ENCODE measurements around the gene SMIM41.

The SMIM41 gene

GRCh38 chr12:52151837-52152783 is 72.6 kb downstream of the SMIM41 start:
- H3K36me3 ChIP-seq (ENCODE audit: insufficient read depth, low read length), result no peaks in the 10 kb centered on the region
- no peak overlapping the region for H3K9ac ChIP-seq (ENCODE audit: low read depth, low read length, poor library complexity, severe bottlenecking)
- no peak overlapping the region for H2AFZ ChIP-seq (ENCODE audit: low read length)
- no peaks in the 10 kb centered on the region for H3K4me1 ChIP-seq (ENCODE audit: insufficient read depth, low read length, poor library complexity, severe bottlenecking)
- no peaks in the 10 kb centered on the region for H3K27me3 ChIP-seq (ENCODE audit: insufficient read depth, low read length, poor library complexity, severe bottlenecking)
- H4K20me1 ChIP-seq (ENCODE audit: insufficient read depth, low read length, poor library complexity, severe bottlenecking), result no peaks in the 10 kb centered on the region
- no peak for TF ChIP-seq CTCF (conservative IDR thresholded peaks at IDR 0.05; ENCODE audit: low read length)
- no peak for TF ChIP-seq EZH2phosphoT487 (IDR thresholded peaks at IDR 0.05; ENCODE audit: borderline replicate concordance)
- no peaks in the 10 kb centered on the region for H3F3A ChIP-seq (ENCODE audit: low read depth)
- H3K9me2 ChIP-seq (replicated peaks; ENCODE audit: low read depth, low read length), result no peaks in the 10 kb centered on the region
- no peak overlapping the region for H3K4me2 ChIP-seq (ENCODE audit: low read depth, low read length, poor library complexity, severe bottlenecking)
- no peaks in the 10 kb centered on the region for H3K79me2 ChIP-seq (ENCODE audit: insufficient read depth, low read length)
- no peaks in the 10 kb centered on the region for H3K9me3 ChIP-seq (ENCODE audit: insufficient read depth, low read depth, low read length)
- no peak overlapping the region for H3K4me3 ChIP-seq (ENCODE audit: low read length, poor library complexity, severe bottlenecking)

- Histone ChIP-seq H3K27me3 (ENCODE audit: insufficient read depth, low read length, poor library complexity, severe bottlenecking) (no peaks in the 10 kb centered on the region), H2AFZ (ENCODE audit: low read length) (no peak overlapping the region), H3K9ac (ENCODE audit: low read depth, low read length, poor library complexity, severe bottlenecking) (no peak overlapping the region), H3K9me2 (replicated peaks; ENCODE audit: low read depth, low read length) (no peaks in the 10 kb centered on the region), H3F3A (ENCODE audit: low read depth) (no peaks in the 10 kb centered on the region), H3K4me1 (ENCODE audit: insufficient read depth, low read length, poor library complexity, severe bottlenecking) (no peaks in the 10 kb centered on the region), H3K4me2 (ENCODE audit: low read depth, low read length, poor library complexity, severe bottlenecking) (no peak overlapping the region), H3K9me3 (ENCODE audit: insufficient read depth, low read depth, low read length) (no peaks in the 10 kb centered on the region), H3K4me3 (ENCODE audit: low read length, poor library complexity, severe bottlenecking) (no peak overlapping the region), H4K20me1 (ENCODE audit: insufficient read depth, low read length, poor library complexity, severe bottlenecking) (no peaks in the 10 kb centered on the region), H3K36me3 (ENCODE audit: insufficient read depth, low read length) (no peaks in the 10 kb centered on the region), H3K79me2 (ENCODE audit: insufficient read depth, low read length) (no peaks in the 10 kb centered on the region)
- TF ChIP-seq CTCF (conservative IDR thresholded peaks at IDR 0.05; ENCODE audit: low read length) (no peak), EZH2phosphoT487 (IDR thresholded peaks at IDR 0.05; ENCODE audit: borderline replicate concordance) (no peak)
Observed at GRCh38 chr12:52152905-52153317, 73.4 kb downstream of the SMIM41 start.

GRCh38 chr12:52155048-52155868 is 75.8 kb downstream of the SMIM41 start:
- Histone ChIP-seq H3K4me1 (ENCODE audit: insufficient read depth, low read length, poor library complexity, severe bottlenecking) (no peaks in the 10 kb centered on the region), H4K20me1 (ENCODE audit: insufficient read depth, low read length, poor library complexity, severe bottlenecking) (no peaks in the 10 kb centered on the region), H3K4me3 (ENCODE audit: low read length, poor library complexity, severe bottlenecking) (no peak overlapping the region), H3F3A (ENCODE audit: low read depth) (no peaks in the 10 kb centered on the region), H3K36me3 (ENCODE audit: insufficient read depth, low read length) (no peaks in the 10 kb centered on the region), H2AFZ (ENCODE audit: low read length) (no peak overlapping the region), H3K27me3 (ENCODE audit: insufficient read depth, low read length, poor library complexity, severe bottlenecking) (no peaks in the 10 kb centered on the region), H3K9me3 (ENCODE audit: insufficient read depth, low read depth, low read length) (no peaks in the 10 kb centered on the region), H3K79me2 (ENCODE audit: insufficient read depth, low read length) (no peaks in the 10 kb centered on the region), H3K9me2 (replicated peaks; ENCODE audit: low read depth, low read length) (no peaks in the 10 kb centered on the region), H3K4me2 (ENCODE audit: low read depth, low read length, poor library complexity, severe bottlenecking) (no peak overlapping the region), H3K9ac (ENCODE audit: low read depth, low read length, poor library complexity, severe bottlenecking) (no peak overlapping the region)
- TF ChIP-seq EZH2phosphoT487 (IDR thresholded peaks at IDR 0.05; ENCODE audit: borderline replicate concordance) (no peak), CTCF (conservative IDR thresholded peaks at IDR 0.05; ENCODE audit: low read length) (no peak)
